ENCODE data around the gene SLC39A11.

GRCh38 chr17:72852277-72852938 is 240.1 kb downstream of the SLC39A11 start:
- TF ChIP-seq POLR2AphosphoS5 (IDR thresholded peaks at IDR 0.05; ENCODE audit: low read depth, low read length) (no peak), EP300 (IDR thresholded peaks at IDR 0.05; ENCODE audit: borderline replicate concordance in 1 of 2, low read depth in 1 of 2, low read length in 1 of 2) (no peak), CTCF (IDR thresholded peaks at IDR 0.05) (no peak), TEAD4 (IDR thresholded peaks at IDR 0.05; ENCODE audit: borderline replicate concordance, insufficient read depth) (no peak), SMC3 (IDR thresholded peaks at IDR 0.05; ENCODE audit: low read depth, low read length) (no peak), RAD21 (IDR thresholded peaks at IDR 0.05; ENCODE audit: low read length) (no peak), RXRA (IDR thresholded peaks at IDR 0.05; ENCODE audit: borderline replicate concordance, low read depth) (no peak), TAF1 (IDR thresholded peaks at IDR 0.05; ENCODE audit: borderline replicate concordance, low read depth, low read length) (no peak), JUND (IDR thresholded peaks at IDR 0.05) (no peak), USF1 (IDR thresholded peaks at IDR 0.05; ENCODE audit: borderline replicate concordance, low read depth) (no peak), ZBTB33 (IDR thresholded peaks at IDR 0.05; ENCODE audit: borderline replicate concordance, low read depth) (no peak), MXI1 (IDR thresholded peaks at IDR 0.05; ENCODE audit: low read depth, low read length) (no peak), EZH2phosphoT487 (IDR thresholded peaks at IDR 0.05; ENCODE audit: borderline replicate concordance, low read depth) (no peak), PBX3 (IDR thresholded peaks at IDR 0.05) (no peak)
